DMS 273 treated with DMSO at 0.1 percent for 48 hours (cell line): ENCODE results near the gene DHDH.
A peak's percentile ranks its signal among the peaks of the same experiment; 100 is the strongest.

Experiments
- DNase-seq: peaks from one replicate; lab custom pipeline; 2025; lab: John Stamatoyannopoulos, UW

Gene DHDH

GRCh38 chr19:48993175-48994034, 59.9 kb downstream of the DHDH start, which contains the start of the genes GYS1 and RUVBL2:
TSS of gene GYS1 (minus strand) at chr19:48993309. CDS start at chr19:48993112, 197 bp downstream.
TSS of gene RUVBL2 (plus strand) at chr19:48993887. CDS start at chr19:48993912, 25 bp downstream.
- peak; percentile 98 for DNase-seq

GRCh38 chr19:48994035-48994386, 60.5 kb downstream of the DHDH start:
- DNase-seq: no peak
